ENCODE measurements around the gene AKAP3. TPM values are rescaled to one million over a fixed set of nuclear protein-coding genes. Genes with fewer than 3 reads are reported as not detected.

Gene AKAP3
- 1.2 and 1.4 TPM in 2 replicates for total RNA-seq

DNA sequence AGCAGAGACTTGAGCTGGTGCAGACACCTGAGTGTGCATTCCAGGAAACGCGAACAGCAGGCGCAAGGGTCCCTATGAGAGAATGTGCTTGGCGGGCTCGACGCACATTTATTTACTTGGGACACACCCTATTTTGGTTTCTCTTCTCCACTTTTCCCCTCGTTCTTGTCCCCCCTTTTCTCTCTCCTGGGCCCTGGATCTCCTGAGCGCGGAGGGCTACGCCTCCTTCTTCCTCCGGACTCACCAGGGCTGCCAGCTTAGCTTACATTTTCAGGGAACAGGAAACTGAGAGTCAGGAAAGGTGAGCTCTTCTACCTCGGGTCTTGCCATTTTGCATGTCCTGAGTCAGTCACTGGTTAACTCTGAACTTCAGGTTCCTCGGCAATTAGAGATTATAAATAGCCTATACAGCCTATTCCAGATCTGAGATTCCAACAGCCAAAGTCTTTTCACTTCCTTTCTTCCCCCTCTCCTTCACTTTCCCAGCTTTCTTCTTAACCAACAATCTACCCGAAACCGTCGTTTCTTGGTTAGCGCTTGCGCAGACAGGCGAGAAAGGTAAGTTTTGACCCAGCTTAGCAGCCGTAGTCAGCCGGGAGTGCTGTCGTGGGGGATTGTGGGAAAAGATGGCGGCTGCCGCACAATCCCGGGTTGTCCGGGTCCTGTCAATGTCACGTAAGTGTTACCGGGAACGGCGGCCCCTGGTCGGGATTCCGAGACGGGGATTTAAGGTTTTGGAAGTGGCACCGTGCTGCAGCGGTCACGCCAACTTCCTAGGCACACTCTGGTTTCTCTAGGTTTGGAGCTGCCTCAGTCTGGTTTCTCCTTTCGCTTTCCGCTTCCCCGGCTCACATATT lies at the start of gene AKAP3, which contains the start of gene NDUFA9:
AKAP3 (minus strand) TSS at position 551 of the 857 bp plus-strand sequence. CDS start 10,855 bp downstream, outside the sequence.
NDUFA9 (plus strand) TSS at position 614 of the 857 bp plus-strand sequence; CDS start at position 627, 13 bp downstream.

Other genes starting within 250 kb of the AKAP3 start
- not detected in 2 replicates for gene FGF6, start 203.2 kb downstream of the AKAP3 start, total RNA-seq
- gene RAD51AP1, start 110.2 kb downstream of the AKAP3 start, total RNA-seq: 7.3 and 27.4 TPM in 2 replicates
- 28.6 and 37.8 TPM in 2 replicates for gene DYRK4, start 86.8 kb downstream of the AKAP3 start, total RNA-seq
- gene NDUFA9, start 63 bp upstream of the AKAP3 start, total RNA-seq: 39.2 and 49.3 TPM in 2 replicates
- under 0.01 TPM in 2 replicates for gene GALNT8, start 71.3 kb upstream of the AKAP3 start, total RNA-seq

All from regular cardiac myocyte (primary cell).